HG03342 (cell line): ENCODE measurements around the gene DISP3.

Experiments
- ATAC-seq: cut with Tn5 transposase; IDR thresholded peaks from one replicate; pipeline ENCODE4 v1.9.1; 2021; ENCODE audit warnings: mild to moderate bottlenecking, moderate library complexity; ENCODE audit not compliant: unreplicated experiment

The DISP3 gene

GRCh38 chr1:11527541-11528452 is 48.8 kb downstream of the DISP3 start:
- ATAC-seq, result no peak

- no peak for ATAC-seq
Measured at GRCh38 chr1:11528611-11529261, 49.8 kb downstream of the DISP3 start.

DNA sequence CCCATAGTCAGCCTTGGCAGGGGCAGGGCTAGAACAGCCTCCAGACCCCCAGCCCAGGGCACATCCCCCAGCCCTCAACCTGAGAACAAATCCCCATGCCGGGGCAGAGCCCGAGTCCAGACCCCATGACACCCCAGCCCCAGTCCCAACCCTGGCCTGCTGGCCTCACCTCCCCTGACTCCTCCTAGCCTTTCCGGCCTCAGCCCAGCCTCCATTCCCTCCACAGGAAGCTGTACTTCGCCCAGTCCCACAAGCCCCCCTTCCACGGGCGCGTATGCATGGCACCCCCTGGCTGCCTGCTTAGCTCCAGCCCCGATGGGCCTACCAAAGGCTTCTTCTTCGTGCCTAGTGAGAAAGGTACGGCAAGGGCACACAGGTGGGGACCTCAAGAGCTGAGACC is 50.4 kb downstream of the DISP3 start:
- no peak for ATAC-seq

GRCh38 chr1:11529763-11530730 is 51.1 kb downstream of the DISP3 start:
- no peak for ATAC-seq

GRCh38 chr1:11530731-11531311 is 51.9 kb downstream of the DISP3 start:
- ATAC-seq, result no peak

DNA sequence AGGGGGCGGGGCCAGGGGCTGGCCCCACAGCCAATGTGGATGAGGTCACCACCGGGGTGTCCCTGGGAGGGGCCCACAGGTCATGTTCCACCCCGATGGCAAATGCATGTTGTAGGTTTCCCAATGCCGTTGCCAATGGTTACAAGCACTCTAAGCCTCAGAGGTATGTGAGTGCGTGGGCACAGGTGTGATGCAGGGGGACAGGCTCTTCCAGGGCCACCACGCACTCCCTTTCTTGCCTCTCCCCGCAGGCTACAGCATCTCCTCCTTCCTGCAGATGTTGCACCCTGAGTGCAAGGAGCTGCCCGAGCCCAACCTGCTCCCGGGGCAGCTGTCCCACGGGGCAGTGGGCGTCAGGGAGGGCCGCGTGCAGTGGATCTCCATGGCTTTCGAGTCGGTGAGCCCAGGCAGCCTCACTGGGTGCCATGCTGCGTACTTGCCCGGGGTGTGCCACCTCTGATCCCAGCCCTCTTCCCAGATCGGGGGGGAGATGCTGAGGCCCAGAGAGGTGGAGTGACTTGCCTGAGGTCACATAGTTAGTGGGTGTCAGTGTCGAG is 52.4 kb downstream of the DISP3 start:
- ATAC-seq, result no peak

DNA sequence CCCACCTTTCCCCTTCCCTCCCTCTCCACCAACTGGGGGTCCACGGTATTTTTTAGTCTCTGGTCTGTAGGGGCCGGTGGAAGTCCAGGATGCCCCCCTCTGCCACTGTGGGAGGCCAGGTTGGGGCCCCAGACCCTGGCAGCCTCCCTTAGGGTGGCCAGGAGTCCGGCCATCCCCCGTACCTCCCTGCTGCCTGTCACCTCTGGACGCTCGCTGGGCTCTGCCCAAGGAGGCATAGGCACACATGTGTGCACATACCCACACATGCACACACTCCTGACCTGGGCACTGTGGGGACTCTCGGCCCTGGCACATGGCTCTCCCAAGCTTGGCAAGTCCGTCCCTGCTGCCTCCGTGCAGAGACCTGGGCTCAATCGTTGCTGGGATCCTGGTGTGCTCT is 53.0 kb downstream of the DISP3 start:
- no peak for ATAC-seq

- no peak for ATAC-seq
Measured at GRCh38 chr1:11533790-11534787, 55.1 kb downstream of the DISP3 start.

- no peak for ATAC-seq
Measured at GRCh38 chr1:11534846-11535245, 55.9 kb downstream of the DISP3 start.

DNA sequence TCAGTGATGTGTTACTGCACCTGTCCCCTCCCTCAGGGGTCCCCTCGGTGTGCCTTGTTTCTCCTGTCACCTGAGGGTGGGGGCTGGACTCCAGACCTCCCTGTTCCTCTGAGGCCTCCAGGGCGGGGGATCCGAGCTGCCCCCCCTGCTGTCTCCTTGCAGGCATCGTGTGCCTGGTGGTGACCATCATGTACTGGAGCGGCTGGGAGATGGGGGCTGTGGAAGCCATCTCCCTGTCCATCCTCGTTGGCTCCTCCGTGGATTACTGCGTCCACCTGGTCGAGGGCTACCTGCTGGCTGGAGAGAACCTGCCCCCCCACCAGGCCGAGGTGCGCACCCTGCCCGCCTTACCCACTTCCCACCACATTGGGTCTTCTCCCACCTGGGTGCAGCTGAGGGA is 56.4 kb downstream of the DISP3 start:
- ATAC-seq, result no peak

GRCh38 chr1:11535761-11536572 is 57.0 kb downstream of the DISP3 start:
- ATAC-seq, result no peak

DNA sequence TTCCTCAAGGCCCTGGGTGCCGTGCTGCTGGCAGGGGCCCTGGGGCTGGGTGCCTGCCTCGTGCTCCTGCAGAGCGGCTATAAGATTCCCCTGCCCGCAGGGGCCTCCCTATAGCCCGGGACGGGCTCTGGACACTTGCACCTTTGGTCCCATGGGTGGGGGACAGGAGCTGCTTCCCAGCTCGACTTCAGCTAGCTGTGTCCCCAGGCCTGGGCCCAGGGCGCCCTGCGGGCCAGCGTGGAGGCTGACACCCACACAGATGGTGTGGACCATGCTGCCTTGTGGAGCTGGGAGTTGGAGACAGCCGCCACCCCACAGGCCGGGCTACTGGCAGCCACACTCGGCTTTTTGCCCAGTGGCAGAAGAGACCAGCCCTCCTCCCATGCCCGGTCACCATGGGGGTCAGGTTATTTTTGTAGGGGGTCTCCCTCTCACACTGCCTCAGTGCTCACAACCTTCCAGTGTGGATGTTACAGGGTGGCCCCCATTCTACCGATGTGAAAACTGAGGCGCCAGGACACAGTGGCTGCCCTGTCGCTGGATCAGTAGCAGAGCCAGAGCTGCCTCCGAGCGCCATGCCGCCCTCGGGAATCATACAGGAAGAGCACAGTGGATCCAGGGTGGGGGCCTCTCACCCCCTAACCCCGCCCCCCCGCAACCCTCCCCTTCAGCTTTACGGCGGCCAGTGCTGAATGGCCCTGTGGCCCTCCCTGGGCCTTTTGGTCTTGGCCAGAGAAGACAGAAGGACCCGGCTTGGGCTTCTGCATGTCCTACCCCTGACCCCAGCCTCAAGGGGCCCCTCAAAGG is 57.8 kb downstream of the DISP3 start:
- no peak for ATAC-seq

DNA sequence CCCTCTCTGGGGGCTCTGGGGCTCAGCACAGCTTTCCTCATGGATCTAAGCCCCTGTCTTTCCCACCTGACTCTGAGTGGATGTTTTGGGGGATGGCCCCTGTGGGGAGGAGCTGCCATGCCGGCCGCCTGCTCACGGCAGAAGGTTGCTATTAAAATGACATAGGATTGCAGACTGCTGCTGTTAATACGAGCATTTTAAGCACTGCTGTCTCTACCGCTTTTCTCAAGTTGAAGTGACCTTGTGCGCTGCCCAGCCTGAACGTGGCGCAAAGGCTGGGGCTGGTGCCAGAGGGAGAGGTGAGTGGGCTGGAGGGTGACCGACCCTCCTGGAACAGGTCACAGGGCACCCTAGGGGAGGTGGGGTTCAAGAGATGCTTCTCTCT is 58.4 kb downstream of the DISP3 start:
- ATAC-seq, result no peak

DNA sequence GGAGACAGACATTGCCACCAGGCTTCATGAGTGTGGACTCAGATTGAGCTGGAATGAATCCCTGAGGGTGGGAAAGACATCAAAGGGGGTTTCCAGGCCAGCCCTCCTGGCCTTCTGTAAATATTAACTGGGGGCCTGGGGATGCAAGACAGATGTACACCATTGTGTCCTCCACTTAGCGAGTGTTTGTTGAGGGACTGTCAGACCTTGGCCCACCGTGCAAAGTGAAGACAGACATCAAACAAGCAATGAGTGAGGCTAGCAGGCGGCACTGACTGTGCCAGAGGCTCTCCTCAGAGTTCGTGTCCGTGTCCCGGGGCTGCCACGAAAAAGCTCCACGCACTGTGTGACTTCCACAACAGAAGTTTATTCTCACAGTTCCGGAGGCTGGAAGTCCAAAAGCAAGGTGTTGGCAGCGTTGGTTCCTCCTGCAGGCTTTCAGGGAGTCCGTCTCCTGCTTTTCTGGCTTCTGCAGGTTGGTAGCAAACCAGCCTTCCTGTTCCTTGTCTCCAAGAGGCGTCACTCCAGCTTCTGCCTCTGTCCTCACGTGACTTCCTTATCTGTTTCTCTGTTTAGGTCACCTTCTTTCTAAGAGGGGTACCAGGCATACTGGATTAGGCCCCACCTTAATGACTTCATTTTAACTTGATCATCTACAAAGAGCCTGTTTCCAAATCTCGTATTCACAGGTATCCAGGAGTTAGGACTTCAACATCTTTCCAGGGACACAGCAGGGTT is 59.1 kb downstream of the DISP3 start:
- ATAC-seq, result no peak

GRCh38 chr1:11538886-11539285 is 59.9 kb downstream of the DISP3 start:
- no peak for ATAC-seq

DNA sequence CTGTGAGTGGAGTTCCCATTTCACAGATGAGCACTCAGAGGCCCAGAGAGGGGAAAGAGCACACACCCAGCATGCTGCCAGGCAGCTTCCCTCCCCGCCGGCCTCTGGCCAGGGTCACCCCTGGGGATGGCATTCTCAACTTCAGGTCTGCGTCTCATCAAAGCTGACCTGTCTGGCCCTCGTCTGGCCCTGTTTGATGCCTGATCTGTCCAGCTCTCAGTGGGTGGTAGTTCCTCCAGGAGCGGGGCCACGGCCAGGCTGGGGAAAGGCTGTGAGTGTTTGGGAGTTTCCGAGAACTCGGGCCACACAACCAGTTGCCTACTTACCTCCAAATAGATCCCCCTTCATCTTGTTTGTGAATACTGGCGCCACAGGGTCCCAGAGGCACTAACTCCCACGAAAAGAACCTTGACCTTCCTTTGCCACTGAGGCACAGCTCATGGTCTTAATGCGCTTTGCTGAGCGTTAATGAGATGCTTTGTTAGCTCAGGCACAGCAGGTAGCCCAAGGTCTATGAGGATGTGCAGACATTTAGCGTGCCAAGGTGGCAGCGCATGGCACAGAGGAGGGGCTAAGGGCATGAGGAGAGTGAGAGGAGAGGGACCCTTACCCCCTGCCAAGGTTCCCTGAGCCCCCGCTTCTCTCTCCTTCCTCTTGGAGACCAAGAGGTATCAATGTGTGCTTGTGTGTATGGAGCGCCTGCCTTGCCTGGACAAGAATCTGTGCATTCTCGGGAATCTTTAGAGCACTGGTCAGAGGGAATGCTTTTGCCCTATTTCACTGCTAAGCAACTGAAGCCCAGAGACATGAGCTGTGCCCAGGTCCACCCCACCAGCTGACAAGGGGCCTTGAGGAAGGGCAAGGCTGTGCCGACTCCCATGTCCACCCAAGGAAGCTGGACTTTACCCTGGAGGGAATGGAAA is 61.2 kb downstream of the DISP3 start:
- ATAC-seq, result no peak
